Adipocyte (in vitro differentiated cells): Measurements from ENCODE around the gene ATP1A3.
"Not testable (repeated sequence)": the region's sequence is repeated elsewhere in the genome, so short reads cannot be mapped to it uniquely, and the experiment has no call there.

Source experiments
- DNase-seq: peaks from one replicate; pipeline ENCODE4 v3.0.0-alpha.2; 2015; ENCODE audit warnings: low read depth
- H3K27me3 ChIP-seq: replicated peaks from 2 replicates; pipeline ENCODE4 v1.7.0; 2013; ENCODE audit warnings: mild to moderate bottlenecking, low read length, moderate library complexity; ENCODE audit not compliant: control insufficient read depth, insufficient read depth
- H3K36me3 ChIP-seq: 2 replicates; pipeline ENCODE4 v1.7.0; 2013; ENCODE audit warnings: low read length, mild to moderate bottlenecking, moderate library complexity; ENCODE audit not compliant: control insufficient read depth, insufficient read depth, severe bottlenecking
- H3K4me1 ChIP-seq: 2 replicates; pipeline ENCODE4 v1.7.0; 2013; ENCODE audit warnings: mild to moderate bottlenecking, low read length, moderate library complexity; ENCODE audit not compliant: control insufficient read depth, insufficient read depth
- H3K4me3 ChIP-seq: 2 replicates; pipeline ENCODE4 v1.7.0; 2013; ENCODE audit warnings: mild to moderate bottlenecking, low read length, moderate library complexity
- H3K9ac ChIP-seq: 2 replicates; pipeline ENCODE4 v1.7.0; 2013; ENCODE audit warnings: mild to moderate bottlenecking, low read length, moderate library complexity
- H3K9me3 ChIP-seq: 2 replicates; pipeline ENCODE4 v1.7.0; 2013; ENCODE audit warnings: mild to moderate bottlenecking, low read length, moderate library complexity; ENCODE audit not compliant: control insufficient read depth

ATP1A3 gene

DNA sequence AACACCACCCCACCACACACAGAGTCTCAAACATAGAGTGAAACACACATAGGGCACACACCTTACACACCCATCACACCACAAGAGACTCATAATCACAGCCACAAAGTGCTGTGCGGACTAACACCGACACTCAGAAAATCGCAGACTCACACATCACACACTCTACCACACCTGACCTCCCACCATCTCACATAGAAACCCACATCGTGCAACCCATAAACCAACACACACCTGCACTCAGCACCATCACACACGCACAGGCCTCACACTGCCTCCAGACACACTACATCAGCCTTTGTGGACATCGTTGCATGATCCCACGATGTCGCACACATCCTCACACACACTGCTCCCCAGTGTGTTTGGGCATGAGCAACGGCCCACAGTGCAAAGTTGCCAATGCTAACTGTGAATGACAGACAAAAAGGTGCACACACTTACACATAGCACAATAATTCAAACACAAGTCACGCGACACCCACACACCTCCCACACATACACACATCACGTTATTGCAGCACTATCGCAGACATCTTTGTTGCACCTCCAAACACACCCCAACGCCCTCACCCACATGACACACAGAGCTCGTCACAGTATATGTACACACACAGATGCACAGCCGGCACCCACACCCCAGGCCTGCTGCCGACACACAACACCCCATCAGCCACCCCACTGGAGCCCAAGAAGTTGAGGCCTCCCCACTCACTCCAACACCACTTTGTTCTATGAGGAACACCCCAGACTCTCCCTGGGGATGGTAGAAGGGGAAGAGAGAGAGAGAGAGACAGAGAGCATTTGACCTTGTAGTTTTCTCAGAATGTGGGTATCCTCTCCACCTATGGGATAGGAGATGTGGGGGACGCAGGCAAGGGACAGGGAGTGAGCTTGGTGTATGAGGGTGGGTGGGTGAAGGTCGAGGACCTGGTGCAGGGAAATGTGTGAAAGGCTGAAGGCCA lies 1.2 kb upstream of the ATP1A3 start:
- Histone ChIP-seq H3K4me3 (no peak overlapping the region), H3K9ac (no peak overlapping the region), H3K36me3 (no peaks in the 10 kb centered on the region), H3K27me3 (peaks cover 50% of the 10 kb centered on the region), H3K9me3 (no peaks in the 10 kb centered on the region), H3K4me1 (peaks cover 4% of the 10 kb centered on the region)
- no peak for DNase-seq

DNA sequence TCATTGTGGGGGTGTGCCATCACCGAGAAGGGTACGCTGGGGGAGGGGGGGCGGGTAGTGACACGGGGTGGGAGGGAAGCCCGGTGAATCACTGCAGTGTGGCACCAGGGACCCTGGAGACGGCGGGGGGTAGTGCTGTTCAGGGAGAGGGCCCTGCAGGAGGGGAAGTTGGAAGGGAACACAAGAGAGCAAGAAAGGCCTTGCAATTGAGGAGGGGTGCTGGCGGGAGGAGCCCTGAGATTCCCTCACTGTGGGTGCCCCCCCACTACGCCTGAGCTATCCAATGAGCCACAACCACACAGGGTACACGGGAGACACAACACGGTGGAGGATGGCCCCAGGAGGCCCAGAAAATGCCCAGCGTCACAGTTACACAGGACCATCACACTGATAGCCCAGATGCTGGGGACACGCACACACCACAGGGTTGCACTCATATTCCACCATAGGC lies 516 bp upstream of the ATP1A3 start:
- DNase-seq: no peak
- Histone ChIP-seq H3K4me3 (no peak overlapping the region), H3K9ac (no peak overlapping the region), H3K9me3 (no peaks in the 10 kb centered on the region), H3K36me3 (no peaks in the 10 kb centered on the region), H3K27me3 (peaks cover 49% of the 10 kb centered on the region), H3K4me1 (peaks cover 4% of the 10 kb centered on the region)

DNA sequence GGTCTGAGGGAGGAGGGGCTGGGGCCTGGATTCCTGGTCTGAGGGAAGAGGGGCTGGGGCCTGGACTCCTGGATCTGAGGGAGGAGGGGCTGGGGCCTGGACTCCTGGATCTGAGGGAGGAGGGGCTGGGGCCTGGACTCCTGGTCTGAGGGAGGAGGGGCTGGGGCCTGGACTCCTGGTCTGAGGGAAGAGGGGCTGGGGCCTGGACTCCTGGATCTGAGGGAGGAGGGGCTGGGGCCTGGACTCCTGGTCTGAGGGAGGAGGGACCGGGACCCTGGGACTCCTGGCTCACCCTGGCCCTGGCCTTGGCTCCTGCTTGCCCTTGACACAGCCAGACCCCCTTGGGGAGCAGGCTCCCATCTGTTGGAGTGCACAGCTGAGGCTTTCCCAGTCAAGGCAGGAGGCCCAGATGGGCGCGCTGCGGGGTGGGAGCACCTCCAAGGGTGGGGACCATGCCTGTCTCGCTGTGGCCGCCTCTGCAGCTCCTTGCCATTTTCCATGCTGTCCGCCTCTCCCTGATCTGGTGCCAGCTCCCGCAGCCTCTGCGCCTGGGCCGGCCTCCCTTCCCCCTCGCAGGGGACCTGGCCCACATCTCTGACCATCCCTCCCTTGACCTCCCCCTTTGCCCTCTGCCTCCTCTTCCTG lies 2.0 kb downstream of the ATP1A3 start:
- H3K9ac ChIP-seq, H3K9me3 ChIP-seq, DNase-seq, H3K4me1 ChIP-seq, H3K36me3 ChIP-seq, H3K4me3 ChIP-seq: not testable (repeated sequence)
- peaks cover 58% of the 10 kb centered on the region for H3K27me3 ChIP-seq

DNA sequence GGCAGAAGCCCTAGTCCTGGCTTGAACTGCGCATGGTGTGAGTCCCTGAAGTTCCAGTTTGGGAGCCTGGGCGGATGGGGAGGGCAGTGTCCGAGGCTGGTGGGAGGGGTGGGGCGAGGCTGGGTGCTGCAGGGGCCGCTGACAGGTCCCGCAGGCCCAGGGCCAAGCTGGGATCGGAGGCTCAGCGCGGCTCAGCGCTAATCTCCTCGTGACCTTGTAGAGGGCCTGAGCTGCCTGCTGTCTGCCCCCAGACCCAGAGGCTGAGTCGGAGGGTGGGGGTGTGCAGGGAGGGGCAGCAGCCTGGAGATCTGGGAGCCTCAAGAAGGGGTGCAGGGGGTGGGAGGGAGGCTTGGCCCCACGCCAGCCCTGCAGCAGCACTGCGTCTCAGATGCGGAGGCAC lies 3.0 kb downstream of the ATP1A3 start:
- no peak for DNase-seq
- H3K36me3 ChIP-seq: no peaks in the 10 kb centered on the region
- H3K4me1 ChIP-seq: peaks cover 4% of the 10 kb centered on the region
- no peak overlapping the region for H3K9ac ChIP-seq
- no peak overlapping the region for H3K4me3 ChIP-seq
- H3K9me3 ChIP-seq: no peaks in the 10 kb centered on the region
- H3K27me3 ChIP-seq: peaks cover 58% of the 10 kb centered on the region

DNA sequence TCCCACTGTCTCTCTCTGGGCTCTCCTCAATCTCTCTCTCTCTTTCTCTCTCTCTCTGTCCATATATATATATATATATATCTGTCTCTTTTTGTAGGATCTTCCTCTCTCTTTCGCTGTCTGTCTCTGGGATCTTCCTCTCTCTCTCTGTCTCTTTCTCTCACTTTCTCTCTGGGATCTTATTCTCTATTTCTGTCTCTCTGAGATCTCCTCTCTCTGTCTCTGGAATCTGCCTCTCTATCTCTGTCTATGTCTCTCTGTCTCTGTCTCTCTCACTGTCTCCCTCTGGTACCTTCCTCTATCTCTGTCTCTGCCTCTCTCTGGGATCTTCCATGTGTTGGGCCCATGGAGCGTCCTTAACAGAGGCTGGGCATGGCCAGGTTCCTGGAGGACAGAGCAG lies 3.4 kb downstream of the ATP1A3 start:
- Histone ChIP-seq H3K9me3 (no peaks in the 10 kb centered on the region), H3K9ac (no peak overlapping the region), H3K4me1 (peaks cover 4% of the 10 kb centered on the region), H3K27me3 (peaks cover 58% of the 10 kb centered on the region), H3K4me3 (no peak overlapping the region), H3K36me3 (no peaks in the 10 kb centered on the region)
- DNase-seq: no peak

DNA sequence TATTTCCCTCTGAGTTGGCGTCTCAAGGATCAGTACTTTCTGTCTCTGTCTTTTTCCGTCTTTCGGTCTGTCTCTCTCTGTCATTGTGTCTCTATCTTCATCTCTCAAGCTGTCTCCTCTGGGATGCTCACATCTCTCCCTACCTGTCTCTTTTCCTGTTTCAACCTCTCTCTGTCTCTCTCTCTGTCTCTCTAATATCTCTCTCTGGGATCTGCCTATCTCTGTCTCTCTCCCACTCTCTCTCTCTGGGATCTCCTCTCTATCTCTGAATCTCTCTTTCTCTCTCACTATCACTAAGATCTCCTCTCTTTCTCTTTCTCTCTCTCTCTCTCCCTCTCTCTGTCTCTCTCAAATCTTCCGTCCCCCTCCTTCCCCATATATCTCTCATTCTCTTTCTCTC lies 4.0 kb downstream of the ATP1A3 start:
- DNase-seq: no peak
- Histone ChIP-seq H3K4me3 (no peak overlapping the region), H3K9ac (no peak overlapping the region), H3K36me3 (no peaks in the 10 kb centered on the region), H3K27me3 (peaks cover 52% of the 10 kb centered on the region), H3K4me1 (peaks cover 4% of the 10 kb centered on the region), H3K9me3 (no peaks in the 10 kb centered on the region)

DNA sequence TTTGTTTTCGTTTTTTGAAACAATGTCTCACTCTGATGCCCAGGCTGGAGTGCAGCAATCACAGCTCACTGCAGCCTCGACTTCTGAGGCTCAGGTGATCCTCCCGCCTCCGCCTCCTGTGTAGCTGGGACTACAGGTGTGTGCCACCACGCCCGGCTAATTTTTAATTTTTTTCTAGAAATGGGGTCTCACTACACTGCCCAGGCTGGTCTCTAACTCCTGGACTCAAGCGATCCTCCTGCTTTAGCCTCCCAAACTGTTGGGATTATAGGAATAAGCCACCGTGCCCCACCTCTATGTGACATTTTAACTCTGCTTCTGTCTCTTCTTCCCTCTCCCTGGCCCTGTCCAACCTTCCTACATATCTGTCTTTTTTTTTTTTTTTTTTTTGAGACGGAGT lies 5.1 kb downstream of the ATP1A3 start:
- H3K27me3 ChIP-seq: peaks cover 51% of the 10 kb centered on the region
- no peak overlapping the region for H3K9ac ChIP-seq
- H3K9me3 ChIP-seq: no peaks in the 10 kb centered on the region
- H3K36me3 ChIP-seq: no peaks in the 10 kb centered on the region
- peaks cover 4% of the 10 kb centered on the region for H3K4me1 ChIP-seq
- H3K4me3 ChIP-seq: no peak overlapping the region
- DNase-seq: no peak

DNA sequence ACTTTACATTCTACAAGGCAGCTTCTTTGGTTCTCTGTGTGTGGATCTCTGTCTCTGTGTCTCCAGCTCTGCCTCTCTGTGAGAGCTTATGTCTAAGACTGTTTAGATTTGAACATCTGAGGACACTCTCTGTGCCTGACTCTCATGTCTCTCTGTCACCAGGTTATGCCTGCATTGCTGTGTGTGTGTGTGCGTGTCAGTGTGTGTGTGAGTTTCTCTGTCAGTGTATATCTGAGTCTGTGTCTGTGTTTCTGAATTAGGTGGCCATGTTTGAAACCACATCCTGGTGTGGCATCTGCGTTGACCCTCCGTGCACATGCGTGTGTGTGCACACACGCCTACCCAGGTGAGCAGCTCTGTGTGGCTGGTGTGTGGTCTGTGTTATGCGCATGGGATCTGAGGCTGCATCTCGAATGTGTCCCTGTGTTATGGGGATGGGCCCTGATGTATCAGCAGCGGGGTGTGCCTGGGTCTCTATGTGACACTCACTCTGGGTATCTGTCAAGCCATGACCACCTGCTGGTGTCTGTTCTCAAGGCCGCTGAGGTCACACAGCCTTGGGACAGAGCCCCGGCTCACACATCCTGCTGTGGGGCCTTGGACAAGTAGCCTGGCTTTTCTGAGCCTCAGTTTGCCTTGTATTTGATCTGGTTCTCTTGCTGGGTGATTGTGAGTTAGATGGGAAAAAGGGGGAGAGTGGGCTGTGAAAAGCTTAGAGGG lies 6.7 kb downstream of the ATP1A3 start:
- Histone ChIP-seq H3K9me3 (no peaks in the 10 kb centered on the region), H3K4me3 (no peak overlapping the region), H3K4me1 (no peaks in the 10 kb centered on the region), H3K9ac (no peak overlapping the region), H3K27me3 (peaks cover 47% of the 10 kb centered on the region), H3K36me3 (no peaks in the 10 kb centered on the region)
- no peak for DNase-seq

DNA sequence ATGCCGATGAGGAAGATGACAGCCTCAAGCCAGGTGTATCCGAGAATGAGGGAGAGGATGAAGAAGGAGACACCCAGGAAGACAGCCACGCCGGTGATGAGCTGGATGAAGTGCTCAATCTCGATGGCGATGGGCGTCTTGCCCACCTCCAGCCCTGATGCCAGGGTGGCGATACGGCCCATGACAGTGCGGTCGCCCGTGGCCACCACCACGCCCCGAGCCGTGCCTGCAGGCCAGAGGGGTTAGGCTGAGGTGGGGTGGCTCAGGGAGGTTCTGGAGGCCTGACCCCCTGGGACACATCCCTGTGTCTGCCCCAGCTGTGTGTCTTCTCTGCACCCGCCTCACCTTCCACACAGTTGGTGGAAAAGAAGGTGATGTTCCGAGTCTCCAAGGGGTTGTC lies 9.1 kb downstream of the ATP1A3 start:
- Histone ChIP-seq H3K36me3 (no peaks in the 10 kb centered on the region), H3K27me3 (peaks cover 52% of the 10 kb centered on the region), H3K4me3 (no peak overlapping the region), H3K9me3 (no peaks in the 10 kb centered on the region), H3K4me1 (no peaks in the 10 kb centered on the region), H3K9ac (no peak overlapping the region)
- DNase-seq: no peak

DNA sequence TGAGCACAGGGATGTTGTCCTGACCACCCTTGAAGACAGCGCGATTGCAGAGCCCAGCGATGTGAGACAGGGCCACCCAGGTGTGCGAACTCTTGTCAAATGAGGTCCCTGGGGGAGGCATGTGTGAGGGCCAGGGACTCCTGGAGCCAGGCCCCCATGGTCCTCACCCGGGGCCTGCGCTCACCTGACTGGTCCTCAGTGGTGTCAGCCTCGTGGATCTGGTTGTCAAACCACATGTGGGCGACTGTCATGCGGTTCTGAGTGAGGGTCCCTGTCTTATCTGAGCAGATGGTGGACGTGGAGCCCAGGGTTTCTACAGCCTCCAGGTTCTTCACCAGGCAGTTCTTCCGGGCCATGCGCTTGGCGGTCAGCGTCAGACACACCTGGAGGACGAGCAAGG lies 12.3 kb downstream of the ATP1A3 start:
- no peak overlapping the region for H3K4me3 ChIP-seq
- peaks cover 34% of the 10 kb centered on the region for H3K27me3 ChIP-seq
- no peaks in the 10 kb centered on the region for H3K9me3 ChIP-seq
- H3K9ac ChIP-seq: no peak overlapping the region
- H3K36me3 ChIP-seq: no peaks in the 10 kb centered on the region
- H3K4me1 ChIP-seq: no peaks in the 10 kb centered on the region
- no peak for DNase-seq

DNA sequence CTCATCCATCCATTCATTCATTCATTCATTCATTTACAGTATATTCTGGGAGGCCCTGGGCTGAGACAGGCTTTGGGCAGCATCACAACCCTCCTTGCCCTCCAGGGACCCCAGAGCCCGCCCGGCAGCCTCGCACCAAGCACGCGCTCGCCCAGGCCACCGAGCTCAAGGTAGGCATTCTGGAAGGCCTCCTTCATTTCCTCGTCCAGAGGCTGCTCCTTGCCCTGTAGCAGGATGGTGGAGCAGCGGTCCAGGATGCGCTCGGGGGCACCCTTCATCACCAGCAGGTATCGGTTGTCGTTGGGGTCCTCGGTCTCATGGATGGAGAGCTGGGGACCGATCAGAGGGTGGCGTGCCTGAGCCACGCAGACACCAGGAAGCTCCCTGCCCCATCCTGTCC lies 15.6 kb downstream of the ATP1A3 start:
- Histone ChIP-seq H3K9ac (no peak overlapping the region), H3K27me3 (peaks cover 44% of the 10 kb centered on the region), H3K36me3 (no peaks in the 10 kb centered on the region), H3K4me3 (no peak overlapping the region), H3K4me1 (no peaks in the 10 kb centered on the region), H3K9me3 (no peaks in the 10 kb centered on the region)
- DNase-seq: no peak
